ENCODE results near the gene KIF16B.

DNA sequence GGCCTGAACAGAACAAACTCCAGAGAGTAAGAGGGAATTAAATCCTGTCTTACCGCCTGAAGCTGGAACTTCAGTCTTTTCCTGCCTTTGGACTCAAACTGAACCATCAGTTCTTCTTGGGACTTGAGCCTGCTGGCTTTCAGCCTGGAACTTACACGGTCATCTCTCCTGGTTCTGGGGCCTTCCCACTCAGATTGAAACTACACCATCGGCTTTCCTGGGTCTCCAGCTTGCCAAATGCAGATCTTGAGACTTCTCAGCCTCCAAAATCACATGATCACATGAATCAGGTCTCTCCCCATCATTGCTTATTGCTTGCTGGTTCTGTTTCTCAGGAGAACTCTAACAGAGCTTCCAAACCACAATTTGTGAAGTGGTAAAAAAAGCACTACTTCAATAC is 276.3 kb downstream of the KIF16B start:
- TF ChIP-seq, protein P1, sequence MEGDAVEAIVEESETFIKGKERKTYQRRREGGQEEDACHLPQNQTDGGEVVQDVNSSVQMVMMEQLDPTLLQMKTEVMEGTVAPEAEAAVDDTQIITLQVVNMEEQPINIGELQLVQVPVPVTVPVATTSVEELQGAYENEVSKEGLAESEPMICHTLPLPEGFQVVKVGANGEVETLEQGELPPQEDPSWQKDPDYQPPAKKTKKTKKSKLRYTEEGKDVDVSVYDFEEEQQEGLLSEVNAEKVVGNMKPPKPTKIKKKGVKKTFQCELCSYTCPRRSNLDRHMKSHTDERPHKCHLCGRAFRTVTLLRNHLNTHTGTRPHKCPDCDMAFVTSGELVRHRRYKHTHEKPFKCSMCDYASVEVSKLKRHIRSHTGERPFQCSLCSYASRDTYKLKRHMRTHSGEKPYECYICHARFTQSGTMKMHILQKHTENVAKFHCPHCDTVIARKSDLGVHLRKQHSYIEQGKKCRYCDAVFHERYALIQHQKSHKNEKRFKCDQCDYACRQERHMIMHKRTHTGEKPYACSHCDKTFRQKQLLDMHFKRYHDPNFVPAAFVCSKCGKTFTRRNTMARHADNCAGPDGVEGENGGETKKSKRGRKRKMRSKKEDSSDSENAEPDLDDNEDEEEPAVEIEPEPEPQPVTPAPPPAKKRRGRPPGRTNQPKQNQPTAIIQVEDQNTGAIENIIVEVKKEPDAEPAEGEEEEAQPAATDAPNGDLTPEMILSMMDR (IDR thresholded peaks at IDR 0.05; ENCODE audit: insufficient read depth, low read length), result no peak
- TF ChIP-seq POLR2AphosphoS5 (IDR thresholded peaks at IDR 0.05; ENCODE audit: low read depth) (no peak), GABPA (IDR thresholded peaks at IDR 0.05; ENCODE audit: low read depth) (no peak)
- TF ChIP-seq, protein P2, sequence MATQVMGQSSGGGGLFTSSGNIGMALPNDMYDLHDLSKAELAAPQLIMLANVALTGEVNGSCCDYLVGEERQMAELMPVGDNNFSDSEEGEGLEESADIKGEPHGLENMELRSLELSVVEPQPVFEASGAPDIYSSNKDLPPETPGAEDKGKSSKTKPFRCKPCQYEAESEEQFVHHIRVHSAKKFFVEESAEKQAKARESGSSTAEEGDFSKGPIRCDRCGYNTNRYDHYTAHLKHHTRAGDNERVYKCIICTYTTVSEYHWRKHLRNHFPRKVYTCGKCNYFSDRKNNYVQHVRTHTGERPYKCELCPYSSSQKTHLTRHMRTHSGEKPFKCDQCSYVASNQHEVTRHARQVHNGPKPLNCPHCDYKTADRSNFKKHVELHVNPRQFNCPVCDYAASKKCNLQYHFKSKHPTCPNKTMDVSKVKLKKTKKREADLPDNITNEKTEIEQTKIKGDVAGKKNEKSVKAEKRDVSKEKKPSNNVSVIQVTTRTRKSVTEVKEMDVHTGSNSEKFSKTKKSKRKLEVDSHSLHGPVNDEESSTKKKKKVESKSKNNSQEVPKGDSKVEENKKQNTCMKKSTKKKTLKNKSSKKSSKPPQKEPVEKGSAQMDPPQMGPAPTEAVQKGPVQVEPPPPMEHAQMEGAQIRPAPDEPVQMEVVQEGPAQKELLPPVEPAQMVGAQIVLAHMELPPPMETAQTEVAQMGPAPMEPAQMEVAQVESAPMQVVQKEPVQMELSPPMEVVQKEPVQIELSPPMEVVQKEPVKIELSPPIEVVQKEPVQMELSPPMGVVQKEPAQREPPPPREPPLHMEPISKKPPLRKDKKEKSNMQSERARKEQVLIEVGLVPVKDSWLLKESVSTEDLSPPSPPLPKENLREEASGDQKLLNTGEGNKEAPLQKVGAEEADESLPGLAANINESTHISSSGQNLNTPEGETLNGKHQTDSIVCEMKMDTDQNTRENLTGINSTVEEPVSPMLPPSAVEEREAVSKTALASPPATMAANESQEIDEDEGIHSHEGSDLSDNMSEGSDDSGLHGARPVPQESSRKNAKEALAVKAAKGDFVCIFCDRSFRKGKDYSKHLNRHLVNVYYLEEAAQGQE (IDR thresholded peaks at IDR 0.05; ENCODE audit: insufficient replicate concordance, low read depth), result no peak
